ENCODE measurements around the gene APPL2.

The APPL2 gene, protein sequence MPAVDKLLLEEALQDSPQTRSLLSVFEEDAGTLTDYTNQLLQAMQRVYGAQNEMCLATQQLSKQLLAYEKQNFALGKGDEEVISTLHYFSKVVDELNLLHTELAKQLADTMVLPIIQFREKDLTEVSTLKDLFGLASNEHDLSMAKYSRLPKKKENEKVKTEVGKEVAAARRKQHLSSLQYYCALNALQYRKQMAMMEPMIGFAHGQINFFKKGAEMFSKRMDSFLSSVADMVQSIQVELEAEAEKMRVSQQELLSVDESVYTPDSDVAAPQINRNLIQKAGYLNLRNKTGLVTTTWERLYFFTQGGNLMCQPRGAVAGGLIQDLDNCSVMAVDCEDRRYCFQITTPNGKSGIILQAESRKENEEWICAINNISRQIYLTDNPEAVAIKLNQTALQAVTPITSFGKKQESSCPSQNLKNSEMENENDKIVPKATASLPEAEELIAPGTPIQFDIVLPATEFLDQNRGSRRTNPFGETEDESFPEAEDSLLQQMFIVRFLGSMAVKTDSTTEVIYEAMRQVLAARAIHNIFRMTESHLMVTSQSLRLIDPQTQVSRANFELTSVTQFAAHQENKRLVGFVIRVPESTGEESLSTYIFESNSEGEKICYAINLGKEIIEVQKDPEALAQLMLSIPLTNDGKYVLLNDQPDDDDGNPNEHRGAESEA

DNA sequence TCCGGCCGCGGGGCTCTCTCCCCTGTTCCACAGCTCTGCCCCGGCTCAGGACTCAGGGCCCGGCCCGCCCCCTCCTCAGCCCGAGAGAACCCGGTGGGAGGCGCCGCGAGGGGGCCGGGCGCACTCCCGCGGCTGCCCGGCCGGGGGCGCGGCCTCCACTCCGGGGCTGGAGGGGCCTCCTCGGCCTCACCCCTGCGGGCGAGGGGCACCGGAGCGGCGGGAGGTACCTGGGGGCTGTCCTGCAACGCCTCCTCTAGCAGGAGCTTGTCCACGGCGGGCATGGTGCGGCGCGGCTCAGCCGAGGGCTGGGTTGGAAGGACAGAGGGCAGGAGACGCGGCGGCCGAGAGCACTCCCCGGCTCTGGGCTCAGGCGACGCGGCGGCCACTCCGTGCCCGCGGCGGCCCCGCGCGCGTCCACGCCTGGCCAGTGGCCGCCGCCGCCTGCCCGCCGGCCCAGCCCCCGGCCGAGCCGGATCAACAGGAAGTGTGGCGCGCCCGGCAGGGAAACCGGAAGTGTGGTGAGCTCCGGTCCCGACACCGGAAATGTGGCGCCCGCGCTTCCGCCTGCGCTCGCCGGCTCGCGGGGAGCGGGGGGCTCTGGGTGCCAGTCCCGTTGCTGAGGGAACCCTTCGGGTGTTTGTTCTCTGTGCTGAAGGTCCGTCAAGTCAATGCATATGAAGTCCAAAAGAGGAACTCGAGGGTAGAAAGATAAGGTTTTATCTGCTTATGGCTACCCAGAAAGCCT, at the start of gene APPL2:
Gene APPL2 (minus strand): TSS at position 443 of the 745 bp plus-strand sequence. CDS start 162 bp downstream, at position 281.
- DNase-seq, result peak; percentile 94 to 97 (median 96)

DNA sequence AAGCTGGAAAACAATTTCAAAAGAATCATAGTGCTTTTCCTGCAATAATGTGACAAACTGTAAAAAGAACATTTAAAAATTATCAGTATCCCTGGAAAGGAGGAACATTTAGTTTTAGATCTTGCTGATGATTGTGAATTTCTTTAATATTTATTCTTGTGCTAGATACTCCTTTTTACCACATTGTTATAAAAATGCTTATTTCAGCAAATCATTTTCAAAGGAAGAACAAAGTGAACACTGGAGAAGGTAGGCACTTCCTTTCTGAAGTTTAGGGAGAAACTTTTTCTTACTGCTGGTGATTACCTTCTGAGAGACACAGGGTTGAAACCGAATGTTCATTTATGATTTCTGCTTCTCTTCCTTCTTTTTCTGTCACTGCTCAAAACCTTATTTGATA, 49.4 kb upstream of the APPL2 start:
- no peak for DNase-seq

DNA sequence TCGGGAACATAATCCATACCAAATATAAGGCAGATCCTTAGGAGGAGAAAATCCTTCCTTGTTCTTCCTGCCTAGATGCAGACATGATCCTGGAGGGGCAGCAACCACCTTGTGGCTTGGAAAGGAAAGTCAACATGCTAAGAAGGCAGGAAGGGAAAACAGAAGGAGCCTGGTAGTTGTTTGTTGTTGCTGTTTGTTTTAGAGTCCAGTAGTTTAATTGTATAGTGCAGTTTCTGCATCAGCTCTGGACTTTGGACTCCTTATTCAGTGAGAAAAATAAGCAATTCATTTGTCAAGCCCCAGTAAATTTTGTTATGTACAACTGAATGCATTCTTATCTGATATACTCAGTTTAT, 45.7 kb upstream of the APPL2 start:
- DNase-seq, result no peak

DNA sequence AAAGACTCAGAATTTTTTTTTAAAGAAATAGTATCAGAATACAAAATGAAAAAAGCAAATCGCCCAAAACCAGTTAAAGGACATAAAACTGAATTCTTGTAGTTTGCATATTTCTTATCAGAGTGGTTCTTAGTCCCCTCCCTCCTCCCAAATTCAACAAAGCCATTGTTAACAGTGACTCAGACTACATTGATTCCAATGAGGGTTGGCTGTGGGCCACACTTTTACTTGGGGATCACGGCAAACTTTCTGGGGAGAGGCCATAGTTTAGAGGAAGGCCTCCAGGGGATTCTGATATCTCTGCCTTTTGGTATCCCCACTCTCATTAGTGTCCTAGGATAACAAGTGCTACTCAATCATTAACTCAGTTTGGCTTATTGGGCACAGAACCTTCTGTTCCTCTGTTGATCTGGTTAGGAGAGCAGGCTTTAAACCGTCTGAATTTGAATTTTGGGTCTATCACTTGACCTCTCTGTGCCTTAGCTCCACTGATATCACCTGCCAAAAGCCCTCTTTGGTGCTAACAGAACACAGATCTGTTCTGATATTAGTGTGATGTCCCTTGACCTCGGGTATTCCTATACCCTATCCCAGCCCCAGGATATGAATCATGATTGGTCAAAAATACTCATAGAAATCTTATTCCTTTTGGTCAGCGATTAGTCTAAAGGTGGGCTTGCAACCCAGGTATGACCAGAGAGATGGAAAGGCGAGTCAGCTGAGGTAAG, 45.2 kb upstream of the APPL2 start:
- no peak for DNase-seq

DNA sequence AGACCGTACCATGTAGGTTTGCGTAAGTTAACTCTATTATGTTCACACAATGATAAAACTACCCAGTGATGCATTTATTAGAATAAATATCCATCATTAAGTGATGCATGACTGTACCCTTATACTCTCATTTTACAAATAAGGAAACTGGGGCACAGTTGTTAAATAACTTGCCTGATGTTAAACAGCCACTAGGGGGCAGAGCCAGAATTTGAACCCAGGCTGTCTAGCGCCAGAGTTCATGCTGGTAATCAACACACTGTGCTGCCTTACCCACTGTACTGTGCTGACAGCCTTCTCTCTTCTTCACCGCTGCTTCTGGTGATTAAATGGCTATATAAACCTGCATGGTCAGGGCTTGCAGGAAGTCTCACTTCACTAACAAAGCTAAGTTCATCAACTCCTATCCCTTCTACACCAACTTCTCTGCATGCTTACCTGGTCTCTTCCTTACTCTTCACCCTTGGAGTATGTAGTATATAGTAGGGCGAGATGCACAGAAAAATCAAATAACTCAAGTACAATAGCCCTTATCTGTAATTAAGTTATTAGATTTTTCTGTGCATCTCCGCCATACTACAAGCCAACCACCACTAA, 43.6 kb upstream of the APPL2 start:
- peak; percentile 19 to 73 (median 43) for DNase-seq

DNA sequence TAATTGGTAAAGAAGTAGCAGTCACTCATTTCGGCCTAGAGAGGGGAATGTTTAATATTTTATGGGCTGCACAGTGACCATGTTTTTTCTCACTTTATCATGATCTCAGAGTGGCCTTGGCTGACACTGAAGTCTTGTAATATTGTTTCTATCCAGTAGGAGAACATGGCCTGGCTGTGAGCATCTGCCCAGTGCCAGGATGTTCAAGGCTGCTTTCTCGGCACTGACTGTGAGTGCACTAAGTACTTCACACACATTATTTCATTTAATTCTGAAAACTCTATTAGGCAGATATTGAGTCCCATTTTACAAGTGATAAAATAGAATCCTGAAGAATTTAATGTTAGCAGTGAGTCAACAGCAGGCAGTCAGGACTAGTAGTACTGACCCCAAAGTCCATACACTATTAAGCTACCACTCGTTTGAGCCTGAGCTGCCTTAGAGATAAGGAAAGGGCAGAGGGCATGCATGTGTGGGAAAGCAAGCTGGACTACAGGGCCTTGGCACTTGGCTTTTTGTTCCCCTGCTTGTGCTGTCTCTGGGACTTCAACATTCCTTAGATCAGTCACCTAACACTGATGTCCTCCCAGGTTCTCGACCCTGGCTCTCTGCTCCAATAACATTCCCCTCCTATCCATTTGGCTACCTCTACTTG, 42.2 kb upstream of the APPL2 start:
- no peak for DNase-seq

DNA sequence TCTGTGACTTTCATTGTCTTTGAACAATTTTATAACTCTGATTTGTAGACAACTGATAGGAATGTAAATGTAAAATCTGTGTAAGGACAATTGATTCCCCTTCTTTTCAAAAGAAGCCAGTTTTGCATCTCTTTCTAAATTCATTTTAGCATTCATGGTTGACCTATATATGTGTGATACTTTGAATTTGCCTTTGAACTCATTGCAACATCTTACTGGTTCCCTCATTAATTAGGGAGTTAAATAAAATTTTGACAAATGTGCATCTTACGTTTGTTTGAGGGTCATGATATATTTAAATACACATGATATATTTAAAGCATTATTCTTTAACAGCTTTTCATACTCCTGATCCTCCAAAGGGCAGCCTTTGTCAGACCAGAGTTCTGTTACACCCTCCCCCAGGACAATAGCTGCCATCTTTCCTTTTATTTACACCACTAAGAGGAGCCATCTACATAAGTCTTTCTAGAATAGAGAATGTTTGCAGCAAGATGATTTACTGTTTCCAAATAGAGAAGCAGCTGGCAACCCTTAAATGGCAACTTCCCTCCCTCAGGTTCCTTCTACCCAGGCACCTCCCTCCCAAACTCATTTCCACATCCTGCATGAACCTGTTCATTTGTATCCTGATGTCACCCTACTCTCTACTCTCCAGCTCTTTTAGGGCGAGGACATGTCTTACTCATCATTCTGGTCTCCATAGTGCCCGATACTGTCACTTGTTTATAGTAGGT, 40.2 kb upstream of the APPL2 start:
- peak in 2 of 3 experiments; percentile 37 to 76 for DNase-seq

DNA sequence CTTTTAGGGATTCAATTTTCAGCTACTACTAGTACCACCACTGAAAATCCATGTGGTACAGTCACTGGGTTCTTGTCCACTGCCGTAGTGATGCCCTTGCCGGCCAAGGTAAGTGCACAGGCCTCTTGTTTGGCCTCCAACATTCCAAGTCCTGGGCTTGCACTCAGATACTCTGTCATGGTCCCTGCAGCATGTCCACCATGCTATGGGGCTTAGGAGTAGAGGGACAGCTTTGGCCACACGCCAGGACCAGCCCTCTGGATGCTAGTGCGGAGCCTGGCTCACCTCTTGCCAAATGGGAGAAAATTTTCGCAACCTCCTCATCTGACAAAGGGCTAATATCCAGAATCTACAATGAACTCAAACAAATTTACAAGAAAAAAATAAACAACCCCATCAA, 38.6 kb upstream of the APPL2 start:
- DNase-seq, result no peak

DNA sequence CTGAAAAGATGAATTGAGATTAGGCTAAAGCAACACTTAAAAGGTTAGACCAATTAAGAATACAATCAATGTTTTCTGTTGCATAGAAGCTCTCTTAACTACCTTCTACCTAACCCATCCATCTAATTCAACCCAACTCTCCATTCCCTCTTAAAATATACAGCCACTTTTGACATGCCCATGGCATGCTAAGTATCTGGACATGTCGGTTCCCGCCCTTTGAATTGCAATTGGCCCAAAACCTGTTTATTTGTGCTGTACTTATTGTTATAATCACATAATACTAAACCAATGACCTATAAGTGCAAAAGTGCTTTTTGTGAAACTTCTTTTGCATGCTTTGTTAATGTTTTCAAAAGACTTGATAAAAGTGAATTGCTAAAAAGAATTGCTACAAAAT, 37.6 kb upstream of the APPL2 start:
- DNase-seq, result peak; percentile 32 to 88 (median 73)

DNA sequence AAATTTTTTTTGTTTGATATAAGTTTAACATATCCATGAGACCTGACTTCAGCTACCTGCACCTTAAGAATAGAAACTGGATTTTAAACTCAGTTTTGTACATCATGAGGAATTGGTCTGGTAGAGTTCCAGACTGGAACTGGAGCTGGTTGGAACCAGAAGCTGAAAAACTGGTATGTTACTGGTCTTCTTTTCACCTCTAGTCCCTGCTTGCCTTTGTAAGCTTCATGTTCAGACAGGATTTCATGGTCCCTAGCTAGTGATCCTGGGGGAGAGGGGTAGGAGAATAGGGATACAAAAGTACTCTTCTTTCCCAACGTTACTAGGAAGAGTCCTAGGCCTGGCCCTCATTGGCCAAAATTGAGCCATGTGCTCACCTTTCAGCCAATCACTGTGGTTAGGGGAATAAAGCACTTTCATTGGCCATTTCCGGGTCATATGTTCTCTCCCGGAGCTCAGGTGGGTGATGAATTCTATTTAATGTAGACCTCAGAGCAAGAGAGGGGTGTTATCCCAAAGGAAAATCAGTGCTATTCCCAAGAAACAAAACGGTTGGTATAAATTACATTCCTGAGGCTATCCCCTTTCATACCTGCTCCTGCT, 36.9 kb upstream of the APPL2 start:
- DNase-seq, result peak in 2 of 3 experiments; percentile 35 to 62

DNA sequence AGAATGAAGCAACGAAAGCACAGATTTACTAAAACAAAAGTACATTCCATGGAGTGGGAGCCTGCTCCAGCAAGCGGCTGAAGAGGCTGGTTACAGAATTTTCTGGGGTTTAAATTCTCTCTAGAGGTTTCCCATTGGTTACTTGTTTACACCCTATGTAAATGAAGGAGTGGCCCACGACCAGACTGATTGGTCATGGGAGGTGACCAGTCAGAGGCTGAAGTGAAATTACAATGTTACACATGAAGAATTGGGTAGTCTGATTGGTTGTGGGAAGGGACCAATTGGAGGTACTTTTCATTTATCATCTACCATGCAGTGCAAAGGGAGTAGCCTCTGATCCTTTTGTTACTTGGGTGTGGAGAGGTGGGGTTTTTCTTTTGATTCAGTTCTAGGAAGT, 36.2 kb upstream of the APPL2 start:
- no peak for DNase-seq

DNA sequence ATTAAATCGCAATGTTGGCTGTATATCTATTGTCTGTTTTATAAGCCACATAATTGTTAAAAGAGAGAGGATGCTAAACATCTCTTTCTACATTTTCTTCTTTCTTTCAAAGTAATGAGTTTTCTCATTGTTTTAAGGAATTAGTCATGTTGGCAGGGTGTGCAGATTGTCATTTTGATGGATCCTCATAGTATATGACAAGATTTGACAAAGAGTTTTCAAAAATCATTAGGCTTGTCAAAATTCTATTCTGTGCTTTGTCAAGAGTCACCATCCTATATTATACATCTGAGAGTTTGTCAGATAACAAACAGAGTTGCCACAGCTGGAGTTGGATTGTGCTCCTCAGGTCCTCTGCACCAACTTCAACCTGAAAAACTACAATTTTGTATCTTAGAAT, 35.4 kb upstream of the APPL2 start:
- DNase-seq, result no peak

DNA sequence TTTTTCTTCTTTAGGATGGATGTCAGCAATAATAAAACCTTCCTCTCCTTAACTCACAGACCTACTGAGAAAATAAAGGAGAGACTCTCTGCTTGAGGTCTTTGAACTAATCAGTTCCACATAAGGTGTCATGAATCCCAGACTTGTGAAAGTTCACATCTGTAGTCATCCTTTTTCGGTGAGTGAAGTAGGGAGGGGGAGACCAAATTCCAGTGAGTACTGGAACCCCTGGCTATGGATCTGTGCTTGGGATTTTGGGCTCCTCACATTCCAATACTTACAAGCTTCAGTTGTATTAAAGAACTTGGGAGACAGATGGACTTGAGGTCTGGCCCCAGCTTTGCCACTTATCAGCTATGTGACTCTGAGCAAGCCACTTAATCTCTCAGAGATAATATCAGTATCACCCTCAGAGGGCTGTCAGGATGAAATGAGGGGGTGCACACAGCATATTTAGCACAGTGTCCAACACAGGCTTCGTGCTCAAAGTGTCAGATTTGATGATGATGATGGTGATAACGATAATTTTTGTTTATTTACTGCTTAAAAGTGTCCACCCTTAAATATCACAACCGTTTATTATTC, 34.8 kb upstream of the APPL2 start:
- DNase-seq, result no peak

DNA sequence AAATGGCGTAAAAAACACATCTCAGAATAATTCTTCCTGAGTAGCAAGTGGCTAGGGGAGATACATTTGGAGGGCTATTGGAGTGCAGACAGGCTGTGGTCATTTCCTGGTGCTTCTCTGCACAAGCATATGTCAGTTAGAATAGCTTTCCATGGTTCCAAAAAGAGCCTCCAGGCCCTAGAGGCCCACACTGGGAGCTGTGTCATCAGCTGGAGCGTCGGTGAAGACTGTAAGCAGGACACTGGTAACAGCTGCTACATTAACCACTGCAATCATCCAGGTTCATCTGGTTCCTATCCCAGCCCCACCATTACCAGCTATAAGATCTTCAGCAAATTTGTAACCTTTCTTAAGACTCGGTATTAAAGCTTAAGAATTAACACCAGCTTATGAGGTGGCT, 31.7 kb upstream of the APPL2 start:
- DNase-seq, result no peak

DNA sequence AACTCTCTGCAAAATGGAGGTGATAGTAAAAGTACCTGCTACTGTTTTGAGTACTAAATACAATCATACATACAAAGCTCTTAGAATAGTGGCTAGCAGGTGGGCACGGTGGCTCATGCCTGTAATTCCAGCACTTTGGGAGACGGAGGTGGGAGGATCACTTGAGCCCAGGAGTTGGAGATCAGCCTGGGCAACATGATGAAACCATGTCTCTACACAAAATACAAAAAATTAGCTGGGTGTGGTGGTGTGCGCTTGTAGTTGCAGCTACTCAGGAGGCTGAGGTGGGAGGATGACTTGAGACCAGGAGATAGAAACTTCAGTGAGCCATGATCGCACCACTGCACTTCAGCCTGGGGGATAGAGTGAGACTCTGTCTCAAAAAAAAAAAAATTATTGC, 28.8 kb upstream of the APPL2 start:
- no peak for DNase-seq

DNA sequence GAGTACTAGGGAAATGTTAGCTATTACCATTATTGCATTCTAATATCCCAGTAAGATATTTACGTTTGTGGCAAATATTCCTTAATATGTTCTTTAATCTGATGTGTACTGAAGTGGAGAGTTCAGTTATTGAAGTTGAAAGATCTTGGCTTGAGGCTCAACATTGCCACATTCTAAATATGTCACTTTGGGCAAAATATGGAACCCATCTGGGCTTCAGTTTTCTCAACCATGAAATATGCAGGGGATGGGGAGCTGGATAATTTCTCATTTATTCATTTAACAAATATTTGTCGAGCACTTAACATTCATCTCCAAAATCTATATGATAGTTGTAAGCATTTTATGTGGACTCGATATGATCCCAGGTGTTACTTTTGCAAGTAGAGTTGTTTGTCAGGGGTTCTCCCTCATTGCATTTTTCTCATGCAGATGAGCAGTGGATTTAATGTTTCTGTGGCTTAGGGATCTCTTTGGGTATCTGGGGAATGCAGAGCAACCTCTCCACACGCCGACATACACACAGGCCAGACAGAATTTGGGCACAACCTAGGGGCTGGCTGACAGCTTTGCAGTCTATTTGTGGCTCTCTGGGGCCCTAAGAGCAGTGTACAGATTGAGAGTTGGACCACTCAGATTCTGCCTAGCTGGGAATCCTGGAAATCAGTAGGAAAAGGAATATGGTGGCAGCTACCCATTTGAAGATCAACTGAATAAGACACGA, 26.6 kb upstream of the APPL2 start:
- DNase-seq, result no peak

DNA sequence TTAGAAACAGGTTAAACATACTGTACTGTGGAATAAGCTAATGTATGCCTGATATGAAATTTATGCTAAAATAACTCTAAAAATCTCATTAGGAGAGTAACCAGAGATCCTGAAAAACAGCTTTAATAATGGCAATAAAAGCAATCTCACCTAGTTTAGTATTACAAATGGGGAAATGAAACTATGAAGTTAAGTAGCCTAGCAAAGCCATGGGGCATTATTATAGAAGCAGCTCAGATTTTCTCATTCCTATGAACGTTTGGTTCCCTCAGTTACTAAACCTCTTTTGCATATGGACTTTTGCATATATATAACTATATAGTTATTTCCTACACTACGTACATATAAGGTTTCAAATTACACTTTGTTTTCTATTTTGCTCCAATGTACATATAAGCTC, 25.0 kb upstream of the APPL2 start:
- DNase-seq, result no peak

DNA sequence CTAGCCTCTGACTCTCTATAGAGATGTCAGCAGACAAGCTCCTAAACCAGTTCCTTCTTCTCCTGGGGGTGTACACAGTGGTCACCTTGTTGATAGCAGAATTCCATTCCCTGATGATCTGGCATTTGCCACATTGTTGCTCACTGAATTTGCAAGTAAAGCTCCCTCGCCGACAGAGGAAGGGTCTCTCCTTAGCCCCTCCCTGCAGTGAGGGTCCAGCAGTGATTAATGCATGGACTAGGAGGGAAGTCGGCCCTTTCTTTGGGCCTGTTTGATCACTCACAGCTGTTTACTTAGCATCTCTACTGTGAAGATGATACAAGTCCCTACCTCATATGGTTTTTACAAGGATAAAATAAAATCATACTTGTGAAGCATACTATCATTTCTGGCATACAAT, 23.3 kb upstream of the APPL2 start:
- DNase-seq, result no peak

DNA sequence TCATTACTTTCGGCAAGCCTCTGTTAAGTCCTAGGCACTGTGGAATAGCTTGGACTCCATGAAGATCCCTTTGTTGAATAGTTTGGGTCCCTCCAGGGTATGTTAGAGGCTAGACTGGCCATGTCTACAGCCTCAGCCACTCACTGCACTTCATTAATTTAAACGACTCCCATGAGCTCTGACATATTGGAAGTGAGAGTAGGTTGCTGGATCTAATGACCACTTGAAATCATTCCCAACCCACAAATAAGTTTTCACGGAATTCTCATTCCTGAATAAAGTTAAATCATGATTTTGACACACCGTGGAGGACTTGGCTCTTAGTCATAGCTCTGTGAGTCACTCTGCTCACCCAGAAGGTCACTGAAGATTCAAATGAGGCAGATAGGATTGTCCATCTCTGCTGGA, 21.4 kb upstream of the APPL2 start:
- DNase-seq, result no peak

DNA sequence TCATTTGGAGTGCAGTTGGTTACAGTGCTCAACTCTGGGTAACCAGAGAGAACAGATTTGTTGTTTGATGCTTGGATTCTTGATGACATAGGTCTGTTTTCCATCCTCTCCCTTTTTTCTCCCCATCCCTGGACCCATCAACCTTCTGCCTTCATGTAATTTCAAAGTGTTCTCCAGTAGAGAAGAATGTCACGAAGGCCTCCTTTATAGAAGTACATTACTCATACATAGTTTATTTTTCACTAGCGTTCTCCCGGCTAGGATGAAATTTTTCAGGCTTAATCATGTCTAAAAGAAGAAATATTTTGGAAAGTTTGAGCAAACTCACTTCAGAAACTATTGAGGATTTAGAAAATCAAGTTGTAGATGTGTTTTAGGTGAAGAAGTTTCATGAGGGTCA, 20.9 kb upstream of the APPL2 start:
- no peak for DNase-seq

All from NCI-H1417 (cell line).